Hippocampal formation (tissue), 2 donors: ENCODE measurements around the gene CDH23.

ENCODE experiments used
- DNase-seq, 2 donors: peaks; one replicate each; lab custom pipeline; 2025; lab: John Stamatoyannopoulos, UW

Gene CDH23

GRCh38 chr10:71687077-71687476 is 290.4 kb downstream of the CDH23 start:
- no peak for DNase-seq

- DNase-seq: no peak
These were observed 290.8 kb downstream of the CDH23 start for GRCh38 chr10:71687480-71687879.

DNA sequence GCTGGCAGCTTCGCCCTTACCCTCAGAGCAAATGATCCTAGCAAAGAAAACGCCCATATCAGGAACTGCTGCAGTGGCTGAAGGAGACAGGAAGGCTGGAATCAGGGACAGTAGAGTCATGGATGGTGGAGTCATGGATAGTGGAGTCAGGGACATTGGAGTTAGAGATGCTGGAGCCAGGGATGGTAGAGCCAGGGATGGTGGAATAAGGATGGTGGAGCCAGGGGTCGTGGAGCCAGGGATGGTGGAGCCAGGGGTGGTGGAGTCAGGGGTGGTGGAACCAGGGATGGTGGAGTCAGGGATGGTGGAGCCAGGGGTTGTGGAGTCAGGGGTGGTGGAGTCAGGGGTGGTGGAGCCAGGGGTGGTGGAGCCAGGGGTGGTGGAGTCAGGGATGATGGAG is 291.5 kb downstream of the CDH23 start:
- DNase-seq: no peak

DNA sequence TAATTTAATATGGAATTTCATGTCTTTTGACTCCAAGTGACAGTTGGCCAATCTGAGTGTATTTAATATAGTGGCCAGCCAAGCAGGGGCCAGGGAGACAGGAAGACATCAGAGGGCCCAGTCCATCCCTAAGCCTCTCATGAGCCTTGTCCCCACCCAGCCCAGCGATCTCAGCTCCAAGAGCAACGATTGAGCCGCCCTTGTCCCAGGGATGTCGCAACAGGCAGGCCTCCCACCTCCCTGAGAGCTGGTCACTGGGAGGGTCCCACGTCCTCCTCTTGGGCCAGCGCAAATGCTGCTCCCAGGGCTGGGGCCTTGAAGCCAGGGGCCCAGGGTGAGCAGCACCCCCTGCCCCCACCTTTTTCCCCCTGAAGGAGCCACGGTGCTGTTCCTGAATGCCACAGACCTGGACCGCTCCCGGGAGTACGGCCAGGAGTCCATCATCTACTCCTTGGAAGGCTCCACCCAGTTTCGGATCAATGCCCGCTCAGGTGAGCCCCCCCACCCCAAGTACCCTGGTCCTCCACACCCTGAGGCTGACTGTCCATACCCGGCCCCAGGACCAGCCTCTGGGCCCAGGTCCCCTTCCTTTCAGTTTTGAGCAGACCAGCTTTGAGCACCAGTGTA is 293.5 kb downstream of the CDH23 start:
- no peak for DNase-seq

DNA sequence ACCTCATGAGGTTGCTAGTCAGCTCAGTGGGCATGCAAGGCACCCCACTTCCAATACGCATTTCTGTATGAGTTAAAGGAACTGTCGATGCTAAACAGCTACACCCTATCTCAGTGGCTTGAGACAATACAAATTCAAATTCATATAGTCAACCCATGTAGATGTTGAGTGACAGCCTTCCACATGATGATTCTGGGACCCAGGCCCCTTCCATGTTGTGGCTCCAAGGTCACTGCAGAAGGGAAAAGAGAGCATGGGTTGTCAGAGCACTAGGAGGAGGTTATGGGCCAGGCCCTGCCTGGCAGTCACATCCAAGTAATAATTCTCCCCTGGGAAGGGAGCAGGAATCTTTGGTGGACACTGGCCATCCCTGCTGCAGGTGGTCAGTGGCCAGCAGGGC is 294.7 kb downstream of the CDH23 start:
- DNase-seq: no peak

GRCh38 chr10:71692598-71693306 is 296.0 kb downstream of the CDH23 start:
- DNase-seq: no peak

DNA sequence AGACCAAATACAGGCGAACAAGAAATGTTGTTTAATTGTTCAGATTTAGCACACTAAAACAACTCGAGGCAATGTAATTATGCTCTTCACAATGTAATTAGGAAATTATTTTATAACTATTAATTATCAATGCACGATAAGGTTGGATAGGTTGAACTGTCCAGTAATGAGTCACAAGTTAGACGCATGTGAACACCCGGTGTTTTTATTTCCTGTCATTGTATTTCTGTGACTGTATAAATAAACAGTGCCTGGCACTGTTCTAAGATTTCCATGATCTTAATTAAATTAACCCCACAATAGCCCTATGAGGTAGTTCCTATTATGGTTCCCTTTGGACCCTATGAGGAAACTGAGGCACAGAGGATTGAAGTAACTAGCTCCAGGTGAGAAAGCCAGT is 296.7 kb downstream of the CDH23 start:
- no peak for DNase-seq

DNA sequence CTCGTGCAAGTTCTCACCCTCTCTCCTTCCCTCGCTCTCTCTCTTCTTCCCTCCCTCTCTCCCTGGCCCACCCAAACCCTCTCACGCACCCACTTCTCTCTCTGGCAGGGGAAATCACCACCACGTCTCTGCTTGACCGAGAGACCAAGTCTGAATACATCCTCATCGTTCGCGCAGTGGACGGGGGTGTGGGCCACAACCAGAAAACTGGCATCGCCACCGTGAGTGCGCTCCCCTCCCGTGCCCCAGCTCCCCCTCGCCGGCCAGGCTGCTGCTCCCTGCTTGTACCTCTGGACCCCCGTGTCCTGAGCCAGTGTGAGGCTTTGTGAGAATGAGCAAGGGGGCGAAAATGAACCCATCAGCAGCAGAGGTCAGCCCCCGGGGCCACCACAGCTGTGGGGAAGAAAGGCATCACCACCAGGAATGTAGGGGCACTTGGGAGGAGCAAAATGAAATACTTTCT is 297.4 kb downstream of the CDH23 start:
- DNase-seq: no peak

GRCh38 chr10:71694567-71694968 is 297.8 kb downstream of the CDH23 start:
- peak in 1 of 2 donors; percentile 28 for DNase-seq

GRCh38 chr10:71695502-71696476 is 299.1 kb downstream of the CDH23 start:
- DNase-seq: no peak

DNA sequence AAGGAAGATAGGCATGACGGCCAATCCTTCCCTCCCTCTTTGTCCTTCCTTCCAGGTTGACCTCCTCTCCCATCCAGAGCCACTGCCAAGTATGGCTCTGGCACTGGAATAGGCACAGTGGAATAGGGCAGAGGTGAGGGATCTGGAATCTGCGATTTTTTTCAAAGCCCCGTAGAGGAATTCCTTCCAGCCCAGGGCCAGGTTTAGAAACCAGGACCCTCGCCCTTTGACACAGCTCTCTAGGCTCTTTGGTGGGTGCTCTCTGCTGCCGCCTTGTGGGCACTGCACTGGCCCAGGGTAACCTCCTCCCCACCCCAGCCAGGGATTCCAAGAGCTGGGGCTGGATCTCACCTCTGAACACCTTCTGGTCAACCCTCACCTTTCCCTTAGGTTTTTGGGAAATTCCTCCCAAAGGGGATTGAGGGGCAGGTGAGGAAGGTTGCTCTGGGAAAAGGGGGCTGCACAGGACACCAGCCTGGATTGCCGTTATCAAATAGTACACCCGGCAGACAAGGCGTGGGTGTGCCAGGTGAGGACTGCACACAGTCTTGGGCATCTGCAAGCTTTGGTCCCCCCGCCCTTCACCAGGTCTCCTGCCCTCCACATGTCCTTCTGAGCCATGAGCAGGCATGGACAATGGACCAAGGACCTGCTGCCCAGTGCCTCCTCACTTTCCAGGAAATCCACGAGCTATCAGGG is 300.1 kb downstream of the CDH23 start:
- peak in 1 of 2 donors; percentile 22 for DNase-seq

DNA sequence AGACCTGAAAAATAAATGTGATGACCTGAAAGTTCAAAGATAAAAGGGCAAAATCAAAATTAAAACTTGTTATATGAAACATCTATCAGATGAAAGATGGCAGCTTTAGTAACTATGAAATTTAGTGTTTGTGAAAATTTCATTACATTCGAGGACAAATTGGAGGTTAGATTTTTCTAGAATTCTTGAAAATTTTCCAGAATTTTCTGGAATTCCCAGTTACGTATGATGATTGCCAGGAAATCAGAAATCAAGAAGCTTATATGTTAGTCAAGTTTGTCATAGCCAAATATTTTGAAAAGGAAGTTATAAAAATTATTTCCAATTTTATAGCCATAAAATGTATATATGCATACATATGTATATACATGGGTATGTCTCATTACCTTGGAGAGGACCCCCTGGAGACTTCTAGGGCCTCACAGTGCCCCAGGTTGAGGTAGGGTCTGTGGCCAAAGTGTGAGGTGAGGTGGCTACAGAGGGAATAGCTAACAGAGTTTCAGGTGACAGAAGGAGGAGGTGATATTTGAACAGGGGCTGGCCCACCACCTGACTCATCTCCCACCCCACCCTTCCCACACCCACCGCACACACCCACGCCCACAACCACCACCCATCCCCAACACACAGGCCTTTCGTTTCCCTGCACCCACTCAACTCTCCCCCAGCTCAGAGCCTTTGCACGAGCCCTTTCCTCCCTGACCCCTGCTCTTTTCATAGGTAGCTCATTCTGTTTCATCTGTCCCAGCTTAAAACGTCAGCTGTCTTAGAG is 301.4 kb downstream of the CDH23 start:
- no peak for DNase-seq

DNA sequence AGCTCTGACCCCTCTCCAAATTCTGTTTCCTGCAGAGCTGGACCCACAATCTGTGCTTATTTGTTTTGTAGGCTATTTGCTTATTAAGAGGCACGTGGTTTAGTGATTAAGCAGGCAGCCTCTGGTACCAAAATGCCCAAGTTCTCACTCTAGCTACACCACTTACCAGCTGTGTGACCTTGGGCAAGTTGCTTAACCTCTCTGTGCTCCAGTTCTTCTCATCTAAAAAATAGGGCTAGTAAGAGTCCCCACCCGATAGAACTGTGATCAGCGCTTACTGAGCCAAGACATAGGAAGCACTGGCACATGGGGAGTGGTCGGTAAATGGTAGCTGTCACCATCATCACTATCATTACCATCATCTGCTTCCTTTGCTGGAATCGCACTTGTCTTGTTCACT is 302.0 kb downstream of the CDH23 start:
- no peak for DNase-seq

GRCh38 chr10:71700731-71701368 is 304.1 kb downstream of the CDH23 start:
- no peak for DNase-seq

- DNase-seq: no peak
These were observed 304.9 kb downstream of the CDH23 start for GRCh38 chr10:71701496-71702132.

GRCh38 chr10:71703577-71703976 is 306.9 kb downstream of the CDH23 start:
- no peak for DNase-seq

- no peak for DNase-seq
These were observed 308.1 kb downstream of the CDH23 start for GRCh38 chr10:71704816-71705215.

GRCh38 chr10:71705582-71705981 is 308.9 kb downstream of the CDH23 start:
- no peak for DNase-seq

DNA sequence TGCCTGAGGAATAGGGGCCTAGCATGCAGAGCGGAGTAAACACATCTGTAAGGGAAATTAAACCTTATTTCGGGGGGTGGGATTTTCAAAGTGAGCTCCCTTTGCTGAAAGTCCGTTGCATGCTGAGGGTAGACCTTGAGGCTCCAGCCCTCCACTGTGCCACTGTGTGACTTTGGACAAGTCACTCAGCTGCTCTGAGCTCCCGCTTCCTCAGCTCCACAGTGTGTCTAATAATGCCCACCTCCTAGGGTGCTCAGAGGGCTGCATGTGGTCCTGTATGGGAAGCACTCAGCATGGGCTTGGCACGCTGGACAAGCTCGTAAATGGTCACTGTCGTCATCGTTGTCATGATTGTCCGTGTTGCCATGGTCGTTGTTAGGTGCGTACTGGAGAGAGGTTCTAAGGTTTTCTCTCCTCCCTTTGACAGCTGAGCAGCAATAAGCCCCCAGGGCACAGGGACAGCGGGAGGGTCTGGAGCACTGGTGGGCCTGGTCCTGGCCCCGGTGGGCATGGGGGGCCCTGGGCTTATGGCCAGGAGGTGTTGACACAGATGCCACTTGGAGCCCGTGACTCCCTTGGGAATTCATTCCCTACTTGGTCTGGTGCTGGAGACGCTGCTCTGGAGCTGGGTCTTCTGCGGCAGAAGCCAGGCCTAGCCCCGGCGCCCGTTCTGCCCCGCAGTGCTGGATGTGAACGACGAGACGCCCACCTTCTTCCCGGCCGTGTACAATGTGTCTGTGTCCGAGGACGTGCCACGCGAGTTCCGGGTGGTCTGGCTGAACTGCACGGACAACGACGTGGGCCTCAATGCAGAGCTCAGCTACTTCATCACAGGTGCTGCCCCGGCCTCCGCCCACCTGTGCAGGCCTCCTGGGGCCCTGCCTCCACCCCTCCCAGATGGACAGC is 309.7 kb downstream of the CDH23 start:
- no peak for DNase-seq
